Coronary artery (tissue), 2 donors: ENCODE results near the gene WWC2.

Source experiments
- DNase-seq: peaks from one replicate; pipeline ENCODE4 v3.0.0-alpha.2; 2017; ENCODE audit warnings: low spot score
- H3K27ac ChIP-seq, 2 donors: fragments of 200-600 bp; sonication (generic); one replicate each; pipeline ENCODE4 v1.5.1; 2016 to 2019
- H3K4me3 ChIP-seq: fragments of 200-600 bp; sonication (generic); 2 replicates; pipeline ENCODE4 v1.5.1; 2016; ENCODE audit warnings: mild to moderate bottlenecking, moderate library complexity
- CTCF ChIP-seq: fragments of 200-600 bp; sonication (generic); IDR thresholded peaks from one replicate; pipeline ENCODE4 v1.5.1; 2019; ENCODE audit warnings: antibody characterized with exemption

Gene WWC2

GRCh38 chr4:183360161-183360919, 261.3 kb downstream of the WWC2 start:
- Histone ChIP-seq H3K27ac (no peak overlapping the region), H3K4me3 (no peak overlapping the region)
- TF ChIP-seq CTCF = no peak
- no peak for DNase-seq

GRCh38 chr4:183362036-183362435, 263.0 kb downstream of the WWC2 start:
- H3K4me3 ChIP-seq = no peak overlapping the region
- H3K27ac ChIP-seq = no peak overlapping the region
- no peak for TF ChIP-seq CTCF
- DNase-seq = no peak

- DNase-seq = no peak
Measured at GRCh38 chr4:183362916-183363542, 264.0 kb downstream of the WWC2 start.

GRCh38 chr4:183364025-183364424, 265.0 kb downstream of the WWC2 start:
- Histone ChIP-seq H3K27ac (no peak overlapping the region), H3K4me3 (no peak overlapping the region)
- no peak for DNase-seq
- TF ChIP-seq CTCF = no peak

More at GRCh38 chr4:183362916-183363542, 264.0 kb downstream of the WWC2 start:
- H3K4me3 ChIP-seq = no peak overlapping the region
- no peak for TF ChIP-seq CTCF
- no peak overlapping the region for H3K27ac ChIP-seq

- Histone ChIP-seq H3K27ac (no peak overlapping the region), H3K4me3 (no peak overlapping the region)
- TF ChIP-seq CTCF = no peak
- DNase-seq = no peak
Measured at GRCh38 chr4:183366206-183366835, 267.3 kb downstream of the WWC2 start.

- no peak overlapping the region for H3K27ac ChIP-seq
- no peak for TF ChIP-seq CTCF
- DNase-seq = no peak
- no peak overlapping the region for H3K4me3 ChIP-seq
Measured at GRCh38 chr4:183369073-183369472, 270.0 kb downstream of the WWC2 start.
